Mucosa of descending colon (tissue), 3 donors: ENCODE results near the gene PISD. TPM values are rescaled to one million over a fixed set of nuclear protein-coding genes. Genes with fewer than 3 reads are reported as not detected.

ENCODE experiments used
- ATAC-seq: fragments of 200-7000 bp; cut with Tn5 transposase; one replicate; pipeline ENCODE4 v1.9.1; 2020; ENCODE audit warnings: mild to moderate bottlenecking, moderate library complexity
- DNase-seq, 3 donors: peaks; one replicate each; pipeline ENCODE4 v3.0.0-alpha.2; 2020
- H3K36me3 ChIP-seq: fragments of 200-600 bp; one replicate; pipeline ENCODE4 v1.8.0; 2021; ENCODE audit warnings: low read depth, mild to moderate bottlenecking
- H3K4me1 ChIP-seq: fragments of 200-600 bp; one replicate; pipeline ENCODE4 v1.8.0; 2021; ENCODE audit warnings: low read depth, mild to moderate bottlenecking
- H3K4me3 ChIP-seq: fragments of 200-600 bp; one replicate; pipeline ENCODE4 v1.8.0; 2021; ENCODE audit warnings: mild to moderate bottlenecking
- H3K9me3 ChIP-seq: fragments of 200-600 bp; one replicate; pipeline ENCODE4 v1.8.0; 2021; ENCODE audit warnings: mild to moderate bottlenecking
- CTCF ChIP-seq: fragments of 200-600 bp; IDR thresholded peaks from one replicate; pipeline ENCODE4 v1.8.0; 2022; ENCODE audit warnings: antibody characterized with exemption, mild to moderate bottlenecking
- intact Hi-C, 2 donors: fragments of 100-400 bp; cut with DNase I in 1 of 2; cut with micrococcal nuclease in 1 of 2; formaldehyde crosslinking; loops; one replicate each; pipeline versions ENCODE4 v1.11.0 to v1.11.1; 2022; cut with DNase I, micrococcal nuclease
- total RNA-seq, 3 donors: library from RNA; stranded (reverse); fragmentation: NEBNext Ultra II Directional in 2 of 3; extraction: Animal tissue kit (Norgen Biotek cat#: 25700) in 2 of 3; gene quantifications; one replicate each; pipeline versions ENCODE4 v1.2.1 to v1.2.4, GENCODE V29; 2021 to 2023
- donor health status: DM: no; HTN: no; CAD: no; lungs with moderate emphysema.
- donor health status: DM: no; HTN: no; CAD: no.
- donor health status: DM: no; HTN: yes; CAD: no.

PISD gene
- total RNA-seq, 3 donors from 2014 or later: 31.6 to 42.9 (median 38.0) TPM

GRCh38 chr22:31615940-31616314, 46.1 kb downstream of the PISD start:
- no peak for ATAC-seq
- H3K4me3 ChIP-seq: no peak overlapping the region
- intact Hi-C loops: no loop called here
- H3K36me3 ChIP-seq: no peaks in the 10 kb centered on the region
- peaks cover 6% of the 10 kb centered on the region for H3K4me1 ChIP-seq
- no peak for TF ChIP-seq CTCF
- H3K9me3 ChIP-seq: no peaks in the 10 kb centered on the region
- DNase-seq: no peak

- DNase-seq: peak in 1 of 3 donors; percentile 32
- peaks cover 6% of the 10 kb centered on the region for H3K4me1 ChIP-seq
- no peak overlapping the region for H3K4me3 ChIP-seq
- H3K36me3 ChIP-seq: no peaks in the 10 kb centered on the region
- intact Hi-C loops: no loop called here
- ATAC-seq: no peak
- H3K9me3 ChIP-seq: no peaks in the 10 kb centered on the region
- no peak for TF ChIP-seq CTCF
These were observed 46.5 kb downstream of the PISD start for GRCh38 chr22:31615491-31615860.

GRCh38 chr22:31614781-31615490, 47.1 kb downstream of the PISD start:
- H3K36me3 ChIP-seq: no peaks in the 10 kb centered on the region
- H3K4me1 ChIP-seq: peaks cover 6% of the 10 kb centered on the region
- peak in 1 of 3 donors; percentile 46 for DNase-seq
- H3K4me3 ChIP-seq: no peak overlapping the region
- TF ChIP-seq CTCF: no peak
- H3K9me3 ChIP-seq: no peaks in the 10 kb centered on the region
- ATAC-seq: no peak
- intact Hi-C loops: no loop called here

- Histone ChIP-seq H3K4me1 (peaks cover 6% of the 10 kb centered on the region), H3K4me3 (no peak overlapping the region), H3K9me3 (no peaks in the 10 kb centered on the region), H3K36me3 (no peaks in the 10 kb centered on the region)
- DNase-seq: no peak
- TF ChIP-seq CTCF: no peak
- intact Hi-C loops: no loop called here
- no peak for ATAC-seq
These were observed 48.1 kb downstream of the PISD start for GRCh38 chr22:31613904-31614296.

- H3K4me3 ChIP-seq: no peak overlapping the region
- no peak for TF ChIP-seq CTCF
- intact Hi-C loops: no loop called here
- ATAC-seq (peak; percentile 8), DNase-seq (peak in 2 of 3 donors; percentile 30 to 50)
- H3K9me3 ChIP-seq: no peaks in the 10 kb centered on the region
- H3K36me3 ChIP-seq: no peaks in the 10 kb centered on the region
- peaks cover 6% of the 10 kb centered on the region for H3K4me1 ChIP-seq
These were observed 48.6 kb downstream of the PISD start for GRCh38 chr22:31613286-31613903.
